ENCODE measurements around the gene UNC50.
"Not testable (repeated sequence)": the region's sequence is repeated elsewhere in the genome, so short reads cannot be mapped to it uniquely, and the experiment has no call there.

The UNC50 gene

DNA sequence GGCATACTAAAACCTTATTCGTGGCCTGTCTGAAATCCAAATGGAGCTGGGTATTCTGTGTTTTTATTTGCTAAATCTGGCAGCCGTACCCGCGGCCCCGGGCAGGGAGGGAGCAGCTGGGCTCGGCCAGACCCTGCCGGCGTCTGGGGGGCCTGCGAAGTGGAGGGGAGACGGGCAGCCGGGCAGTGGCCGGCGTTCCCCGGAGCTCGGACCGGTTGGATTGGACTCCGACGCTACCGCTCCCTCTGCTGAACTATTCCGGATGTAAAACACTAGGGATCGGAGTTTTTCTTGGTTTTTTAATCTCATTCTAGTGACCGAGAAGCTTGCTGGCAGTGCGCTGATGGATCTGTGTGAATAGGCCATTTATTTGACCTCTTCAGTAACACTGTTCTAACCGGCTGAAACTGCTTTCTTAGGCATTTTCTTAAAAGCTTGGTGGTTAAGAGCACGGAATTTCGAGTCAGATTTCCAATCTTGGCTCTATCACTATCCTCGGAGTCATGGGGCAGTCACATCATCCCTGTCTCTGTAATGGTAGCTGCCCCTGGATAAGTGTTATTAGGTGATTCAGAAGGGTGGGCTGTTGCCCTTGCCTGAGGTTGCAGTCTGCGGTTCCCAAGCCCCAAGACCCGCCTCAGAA, 694 bp downstream of the UNC50 start:
- no peak for DNase-seq (ENCODE audit: low spot score)

DNA sequence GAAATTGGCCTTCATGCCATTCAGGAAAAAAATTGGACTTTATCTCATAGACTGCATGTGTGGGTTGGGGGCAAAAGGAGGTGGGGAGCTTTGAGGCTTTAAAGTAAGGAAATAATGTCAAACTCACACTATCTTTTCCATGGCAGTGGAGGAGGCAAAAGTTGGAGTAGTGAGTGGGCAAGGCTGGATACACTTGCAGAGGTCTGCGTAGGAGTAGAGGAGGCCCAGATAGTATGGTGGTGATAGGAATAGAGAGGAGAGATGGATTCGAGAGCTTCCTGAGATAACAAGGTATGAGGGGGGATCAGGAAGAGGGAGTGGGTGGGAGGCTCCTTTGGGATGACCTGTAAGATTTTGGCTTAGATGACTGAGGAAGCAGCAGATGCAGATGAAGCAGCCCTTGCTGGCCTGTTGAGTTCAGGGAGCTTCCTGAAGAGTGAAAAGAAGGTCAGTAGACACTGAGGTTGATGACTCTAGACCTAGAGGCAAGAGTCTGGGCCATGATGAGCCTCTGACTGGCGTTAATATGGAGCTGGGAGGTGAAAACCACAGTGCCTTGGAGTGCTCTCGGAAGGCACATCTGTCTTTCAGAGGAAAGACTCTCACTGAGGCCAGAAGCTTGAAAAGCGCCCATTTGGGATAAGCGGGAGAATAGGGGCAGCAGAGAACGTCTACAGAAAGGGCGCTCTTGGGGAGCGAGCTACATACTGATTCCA, 5.8 kb downstream of the UNC50 start:
- no peak for DNase-seq (ENCODE audit: low spot score)

DNA sequence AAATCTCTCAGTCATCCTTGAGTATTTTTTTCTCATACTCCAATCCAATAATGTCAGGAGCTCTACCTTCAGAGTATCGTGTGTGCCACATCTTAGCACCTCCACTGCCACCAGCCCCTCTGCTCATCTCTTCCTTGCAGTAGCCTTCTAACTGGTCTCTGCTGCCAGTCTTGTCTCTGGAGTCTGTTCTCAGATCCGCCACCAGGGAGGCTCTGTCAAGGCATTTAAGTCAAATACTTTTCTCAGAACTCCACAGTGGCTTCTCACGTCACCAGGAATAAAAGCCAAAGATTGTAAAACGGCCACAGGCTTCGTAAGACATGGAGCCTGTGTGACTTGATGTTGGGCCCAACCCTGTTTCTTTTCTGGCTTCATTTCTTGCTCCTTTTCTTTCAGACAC, 7.1 kb downstream of the UNC50 start:
- DNase-seq (ENCODE audit: low spot score), result no peak

DNA sequence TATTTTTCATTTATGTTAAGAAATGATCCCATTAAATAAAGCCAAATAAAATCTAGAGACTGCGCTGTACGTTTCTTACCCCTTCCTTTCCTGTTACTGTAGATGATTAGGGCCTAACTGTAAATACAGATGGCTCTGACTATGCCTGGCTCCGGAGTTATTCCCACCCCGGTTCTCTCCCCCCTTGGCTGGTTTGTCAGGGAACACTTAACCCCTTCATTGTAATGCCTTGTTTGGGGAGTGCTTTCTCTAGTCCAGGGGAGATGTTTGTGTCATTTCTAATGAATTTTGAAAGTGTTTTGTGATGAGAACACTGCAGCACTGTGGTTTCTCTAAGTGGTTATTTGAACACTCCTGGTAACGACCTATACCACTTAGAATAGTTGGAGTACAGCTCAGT, 8.8 kb downstream of the UNC50 start:
- DNase-seq (ENCODE audit: low spot score), result no peak

DNA sequence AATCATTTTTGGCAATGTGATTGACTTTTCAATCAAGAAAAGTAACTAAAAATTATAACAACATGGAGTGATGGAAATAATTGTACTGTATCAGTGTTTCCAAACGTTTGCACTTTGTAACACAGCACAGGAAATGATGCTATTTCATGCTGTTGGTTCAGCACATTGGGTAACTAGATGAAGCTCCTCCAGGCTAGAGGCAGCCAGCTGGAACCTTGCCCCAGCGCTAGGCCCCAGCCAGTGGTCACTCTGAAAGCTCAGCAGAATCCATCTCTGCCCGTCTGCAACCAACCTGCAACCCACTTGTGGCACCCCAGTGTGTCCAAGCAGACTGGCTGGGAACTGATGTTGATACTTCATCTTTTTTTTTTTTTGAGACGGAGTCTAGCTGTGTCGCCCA, 15.3 kb downstream of the UNC50 start:
- no peak for DNase-seq (ENCODE audit: low spot score)

DNA sequence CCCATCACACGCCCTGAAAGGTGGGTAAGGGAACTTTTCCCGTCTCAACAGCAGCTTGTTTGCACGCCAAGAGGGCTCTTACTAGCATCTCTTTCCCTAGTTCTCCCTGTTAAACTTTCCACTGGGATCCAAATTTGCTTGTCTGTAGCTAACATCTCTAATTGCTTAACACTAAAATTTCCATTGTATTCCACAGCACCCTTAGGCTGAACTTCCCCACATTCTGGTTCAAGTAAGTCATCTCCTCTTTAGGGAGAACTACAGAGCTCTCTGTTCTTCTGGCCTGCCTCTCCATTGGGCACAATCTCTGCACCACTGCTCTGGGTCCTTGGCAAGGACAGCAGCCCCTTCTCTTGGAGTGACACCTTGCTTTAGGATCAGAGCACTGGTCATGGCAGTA, 24.0 kb downstream of the UNC50 start:
- no peak for DNase-seq (ENCODE audit: low spot score)

DNA sequence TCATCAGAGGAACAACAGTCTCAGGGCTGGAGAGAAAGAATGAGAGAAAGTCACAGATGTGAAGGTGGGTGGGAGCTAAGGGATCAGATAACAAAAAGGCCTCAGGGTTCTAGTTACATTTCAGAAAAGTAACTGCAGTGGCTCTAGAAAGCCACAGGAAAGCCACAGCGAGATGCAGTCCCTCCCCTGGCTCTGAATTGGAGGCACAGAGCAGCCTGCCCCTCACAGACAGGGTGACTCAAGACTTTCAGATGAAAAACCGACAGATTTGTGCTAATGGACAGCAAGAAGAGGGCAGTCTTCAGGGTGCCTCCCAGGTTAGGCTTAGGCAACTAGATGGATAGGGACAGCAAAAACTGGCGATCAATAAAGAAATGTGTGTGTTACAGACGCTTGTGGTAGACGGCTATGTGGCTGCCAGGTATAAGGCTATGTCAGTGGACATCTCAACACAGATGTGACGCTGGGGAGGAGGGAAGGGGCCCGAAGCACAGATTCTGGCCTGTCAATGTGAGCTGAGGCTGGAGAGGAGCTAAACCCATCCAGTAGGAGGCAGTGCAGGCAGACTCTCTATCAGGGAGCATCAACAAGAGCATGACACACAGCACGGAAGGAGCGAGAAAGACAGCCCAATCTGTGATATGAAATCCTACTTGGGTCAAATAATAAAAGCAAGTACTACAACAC, 26.2 kb downstream of the UNC50 start:
- DNase-seq (ENCODE audit: low spot score), result peak; percentile 40

DNA sequence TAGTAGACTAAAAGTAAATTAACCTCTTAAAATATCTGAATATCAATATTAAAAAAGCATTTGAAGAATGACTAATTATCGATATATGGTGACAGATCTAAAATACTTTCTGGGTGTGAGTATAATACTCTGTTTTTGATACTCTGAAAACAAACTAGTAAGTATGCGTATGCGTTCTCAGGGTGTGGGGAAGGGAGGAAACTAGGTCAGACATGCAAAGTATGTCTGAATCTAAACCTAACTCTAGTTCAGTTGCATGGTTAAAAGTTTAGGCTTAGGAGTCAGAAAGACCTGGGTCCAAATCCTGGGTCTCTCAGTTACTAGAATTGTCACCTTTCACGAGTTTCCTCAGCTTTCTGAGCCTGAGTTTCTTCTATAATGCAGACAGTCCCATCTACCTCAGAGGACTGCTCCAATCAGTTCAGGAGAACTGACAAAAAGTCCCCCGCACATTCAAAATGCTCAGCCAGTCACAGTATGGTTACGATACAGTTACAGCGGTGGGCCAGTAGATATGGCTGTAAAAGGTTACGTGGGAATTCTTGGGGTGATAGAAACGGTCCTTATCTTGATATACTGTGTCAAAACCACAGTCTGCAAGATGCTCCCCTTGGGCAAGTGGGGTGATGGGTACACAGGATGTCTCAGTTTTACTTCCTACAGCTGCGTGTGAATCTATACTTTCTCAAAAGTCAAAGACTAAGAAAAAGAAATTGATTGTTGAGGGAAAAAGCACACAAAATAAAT, 29.2 kb downstream of the UNC50 start:
- peak; percentile 71 for DNase-seq (ENCODE audit: low spot score)

DNA sequence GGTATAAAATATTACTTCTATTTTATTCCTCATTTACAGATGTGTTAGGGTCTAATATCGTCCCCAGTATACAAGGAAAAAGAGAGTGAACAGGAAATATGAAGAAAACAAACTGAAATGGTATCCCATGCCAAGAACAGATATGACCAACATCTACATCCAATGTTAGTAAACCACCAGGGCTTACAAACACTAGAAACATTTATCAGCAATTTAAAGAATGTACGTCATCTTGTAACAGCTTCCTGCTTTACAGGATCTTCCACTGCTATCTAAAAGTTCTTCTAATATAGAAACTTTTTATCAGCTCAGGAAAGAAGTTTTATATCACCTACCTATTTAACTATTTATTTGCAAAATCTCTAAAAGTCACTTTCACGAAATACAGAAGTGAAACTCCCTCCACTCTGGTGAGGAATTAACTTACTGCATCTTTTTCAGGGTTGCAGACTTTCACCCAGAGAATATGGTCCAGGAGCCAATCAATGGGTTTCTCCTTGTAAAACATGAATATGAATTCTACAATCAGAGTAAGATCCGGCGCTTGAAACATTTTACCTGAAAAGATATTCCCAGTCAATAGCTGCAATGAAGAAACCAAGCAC, 35.2 kb downstream of the UNC50 start:
- no peak for DNase-seq (ENCODE audit: low spot score)

DNA sequence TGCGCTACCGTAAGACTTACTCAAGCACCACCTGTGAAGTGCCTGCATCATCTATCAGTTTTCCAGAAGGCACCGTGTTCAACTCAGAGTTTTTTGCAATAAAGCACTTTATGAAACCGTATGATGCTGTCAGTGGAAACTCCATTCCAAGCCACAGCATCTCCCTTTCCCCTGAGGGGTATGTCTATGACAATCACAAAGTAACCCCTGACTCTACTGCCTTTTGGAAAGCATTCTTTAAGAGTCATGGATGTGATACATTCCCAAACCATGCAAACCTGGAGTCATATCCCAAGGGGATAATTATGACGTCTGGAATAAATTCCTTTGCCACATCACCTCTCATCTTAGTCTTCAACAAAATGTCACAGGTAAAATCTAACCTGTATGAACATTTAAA, 39.2 kb downstream of the UNC50 start:
- DNase-seq (ENCODE audit: low spot score), result no peak

DNA sequence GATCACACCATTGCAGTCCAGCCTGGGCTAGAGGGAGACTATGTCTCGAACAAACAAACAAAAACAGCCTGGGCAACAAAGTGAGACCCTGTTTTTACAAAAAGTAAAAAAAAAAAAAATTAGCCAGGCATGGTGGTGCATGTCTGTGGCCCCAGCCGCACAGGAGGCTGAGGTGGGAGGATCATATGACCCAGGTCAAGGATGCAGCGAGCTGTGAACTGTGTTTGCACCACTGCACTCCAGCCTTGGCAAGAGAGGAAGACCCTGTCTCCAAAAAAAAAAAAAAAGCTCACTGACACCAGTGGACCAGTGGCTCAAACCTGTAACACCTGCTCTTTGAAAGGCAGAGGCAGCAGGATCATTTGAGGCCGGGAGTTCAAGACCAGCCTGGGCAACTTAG, 40.1 kb downstream of the UNC50 start:
- DNase-seq (ENCODE audit: low spot score), result no peak

DNA sequence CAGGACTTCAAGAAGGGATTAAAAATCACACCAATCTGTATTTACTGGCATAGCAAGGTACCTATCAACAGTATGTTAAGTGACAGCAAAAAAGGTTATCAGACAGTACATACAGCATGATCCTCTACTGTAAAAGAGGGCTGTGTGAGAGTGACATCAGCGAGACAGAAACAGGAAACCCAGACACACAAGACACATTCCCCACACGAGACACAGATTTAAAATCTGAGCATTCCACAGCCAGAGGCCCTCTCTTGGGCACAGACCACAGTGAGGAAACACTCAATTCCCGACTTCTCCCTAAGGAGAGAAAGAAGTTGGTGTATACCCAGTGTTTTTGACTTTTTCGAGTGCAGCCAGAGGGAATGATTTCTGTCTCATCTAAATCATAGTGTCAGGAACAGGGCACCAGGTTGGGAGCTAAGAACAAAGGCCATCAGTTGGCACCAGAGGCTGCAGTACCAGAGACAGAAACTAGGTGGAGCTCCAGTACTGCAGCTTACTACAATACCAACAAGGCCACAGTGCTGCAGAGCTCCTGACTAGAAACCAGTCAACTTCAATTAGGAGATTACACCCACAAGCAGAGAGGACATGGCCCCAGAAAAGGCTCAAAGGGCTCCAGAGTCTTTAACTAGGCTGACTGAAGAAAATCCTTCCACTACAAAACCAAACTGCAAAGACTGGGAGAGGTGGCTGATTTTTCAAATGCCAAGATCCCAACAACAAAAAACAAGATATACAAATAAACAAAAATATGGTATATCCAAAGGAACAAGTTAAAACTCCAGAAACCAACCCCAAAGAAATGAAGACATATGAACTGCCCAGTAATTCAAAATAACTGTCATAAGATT, 41.0 kb downstream of the UNC50 start:
- DNase-seq (ENCODE audit: low spot score), result peak; percentile 89

DNA sequence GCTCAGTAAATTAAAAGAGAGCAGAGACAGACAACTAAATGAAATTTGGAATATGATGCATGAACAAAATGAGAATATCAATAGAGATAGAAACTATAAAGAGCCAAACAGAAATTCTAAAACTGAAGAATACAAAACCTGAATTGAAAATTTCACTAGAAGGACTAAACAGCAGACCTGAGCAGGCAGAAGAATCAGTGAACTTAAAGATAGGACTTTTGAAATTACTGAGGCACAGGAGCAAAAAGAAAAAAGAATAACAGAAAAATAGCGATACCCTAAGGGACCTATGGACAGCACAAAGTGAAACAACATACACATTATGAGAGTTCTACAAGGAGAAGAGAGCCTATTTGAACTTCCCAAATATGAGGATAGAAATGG, 41.6 kb downstream of the UNC50 start:
- DNase-seq (ENCODE audit: low spot score), result no peak

DNA sequence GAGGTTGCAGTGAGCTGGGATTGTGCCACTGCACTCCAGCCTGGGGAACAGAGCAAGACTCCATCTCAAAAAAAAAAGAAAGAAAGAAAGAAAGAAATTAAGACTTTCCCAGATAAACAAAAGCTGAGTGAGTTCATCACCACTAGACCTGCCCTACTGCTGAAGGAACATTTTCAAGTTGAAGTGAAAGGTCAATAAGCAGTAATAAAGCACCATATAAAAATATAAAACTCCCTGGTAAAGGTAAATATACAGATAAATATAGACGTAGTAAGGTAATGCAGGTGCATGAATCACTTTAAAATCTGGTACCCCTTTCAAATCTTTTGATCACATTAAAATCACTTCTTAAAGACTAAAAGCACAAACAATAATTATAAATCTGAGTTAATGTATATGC, 42.6 kb downstream of the UNC50 start:
- DNase-seq (ENCODE audit: low spot score), result no peak

DNA sequence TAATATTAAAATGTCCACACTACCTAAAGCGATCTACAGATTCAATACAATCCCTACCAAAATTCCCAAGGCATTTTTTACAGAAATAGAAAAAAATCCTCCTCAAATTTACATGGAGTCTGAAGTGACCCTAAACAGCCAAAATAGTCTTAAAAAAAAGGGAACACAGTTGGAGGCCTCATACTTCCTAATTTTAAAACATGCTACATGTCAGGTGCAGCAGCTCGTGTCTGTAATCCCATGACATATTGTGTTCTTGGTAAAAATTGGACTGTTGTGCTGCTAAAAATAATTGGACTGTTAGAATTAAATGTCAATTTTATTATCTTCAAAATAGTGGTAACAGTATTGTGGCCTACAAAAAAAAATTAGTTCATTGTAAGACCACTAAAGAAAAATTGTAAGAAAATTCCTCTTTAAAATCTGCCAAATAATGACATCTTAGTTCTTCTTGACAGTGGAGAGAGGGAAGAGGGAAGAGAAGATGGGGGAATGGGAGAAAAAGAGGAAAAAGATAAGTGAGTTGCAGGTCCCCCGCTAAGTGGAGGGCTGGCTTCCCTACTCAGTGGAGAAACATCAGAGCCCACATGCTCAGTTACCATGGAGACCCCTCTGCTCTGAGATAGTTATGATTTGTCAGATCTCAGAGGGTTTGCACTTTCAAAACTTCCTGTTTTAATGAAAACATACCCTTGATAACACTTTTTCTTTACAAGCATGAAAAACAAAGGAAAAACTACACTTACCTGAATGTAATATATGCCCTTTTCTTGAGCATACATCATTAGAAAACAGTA, 46.5 kb downstream of the UNC50 start:
- DNase-seq (ENCODE audit: low spot score), result no peak

DNA sequence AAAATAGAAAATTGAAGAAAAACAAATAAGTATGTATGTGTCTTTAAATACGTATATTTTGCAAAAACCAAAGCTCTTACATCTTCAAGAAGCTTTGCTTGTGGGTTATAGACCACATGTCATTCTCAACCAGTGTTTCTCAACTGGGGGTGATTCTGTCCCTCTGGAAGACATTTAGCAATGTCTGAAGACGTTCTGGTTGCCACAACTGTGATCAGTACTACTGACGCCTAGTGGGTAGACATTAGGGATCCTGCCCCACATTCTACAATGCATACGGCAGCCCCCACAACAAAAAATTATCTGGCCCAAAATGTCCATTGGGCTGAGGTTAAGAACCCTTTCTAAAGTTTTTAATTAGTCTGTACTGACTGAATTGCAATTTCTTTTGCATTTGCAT, 48.4 kb downstream of the UNC50 start:
- no peak for DNase-seq (ENCODE audit: low spot score)

DNA sequence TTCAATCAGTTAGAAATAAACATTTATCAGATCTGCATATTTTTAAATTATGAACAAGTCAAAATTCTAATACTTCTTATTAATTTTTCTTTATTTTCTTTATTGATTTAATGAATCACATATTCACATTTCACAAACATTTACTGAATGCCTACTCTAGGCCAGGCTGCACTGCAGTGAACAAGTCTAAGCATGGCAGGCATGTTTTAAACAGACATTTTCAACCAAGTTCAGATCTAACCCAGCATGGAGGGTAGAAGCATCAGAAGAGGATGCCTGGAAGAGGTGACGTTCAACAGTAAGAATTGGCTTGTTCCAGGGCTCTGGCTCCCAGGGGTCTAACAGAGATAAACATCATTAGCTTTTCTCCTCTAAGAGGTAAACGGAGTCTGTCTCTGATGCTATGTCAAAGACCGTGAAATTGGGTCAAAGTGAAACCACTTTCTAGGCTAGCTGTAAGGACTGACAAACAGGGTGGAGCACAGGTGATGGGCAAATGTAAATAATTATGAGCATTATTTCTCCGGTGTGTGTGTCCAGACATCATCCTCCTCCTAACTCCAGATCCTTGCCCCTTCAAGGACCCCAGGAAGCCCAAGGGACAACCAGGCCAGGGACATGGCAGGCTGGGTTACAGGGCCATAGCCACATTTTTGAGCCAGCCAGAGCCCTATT, 50.6 kb downstream of the UNC50 start:
- DNase-seq (ENCODE audit: low spot score), result peak; percentile 27

DNA sequence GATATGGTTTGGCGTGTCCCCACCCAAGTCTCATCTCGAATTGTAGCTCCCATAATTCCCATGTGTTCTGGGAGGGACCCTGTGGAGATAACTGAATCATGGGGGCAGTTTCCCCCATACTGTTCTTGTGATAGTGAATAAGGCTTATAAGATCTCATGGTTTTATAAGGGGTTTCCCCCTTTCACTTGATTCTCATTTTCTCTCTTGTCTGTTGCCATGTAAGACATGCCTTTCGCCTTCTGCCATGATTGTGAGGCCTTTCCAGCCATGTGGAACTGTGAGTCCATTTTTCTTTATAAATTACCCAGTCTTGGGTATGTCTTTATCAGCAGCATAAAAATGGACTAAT, 51.1 kb downstream of the UNC50 start:
- DNase-seq (ENCODE audit: low spot score), result not testable (repeated sequence)

DNA sequence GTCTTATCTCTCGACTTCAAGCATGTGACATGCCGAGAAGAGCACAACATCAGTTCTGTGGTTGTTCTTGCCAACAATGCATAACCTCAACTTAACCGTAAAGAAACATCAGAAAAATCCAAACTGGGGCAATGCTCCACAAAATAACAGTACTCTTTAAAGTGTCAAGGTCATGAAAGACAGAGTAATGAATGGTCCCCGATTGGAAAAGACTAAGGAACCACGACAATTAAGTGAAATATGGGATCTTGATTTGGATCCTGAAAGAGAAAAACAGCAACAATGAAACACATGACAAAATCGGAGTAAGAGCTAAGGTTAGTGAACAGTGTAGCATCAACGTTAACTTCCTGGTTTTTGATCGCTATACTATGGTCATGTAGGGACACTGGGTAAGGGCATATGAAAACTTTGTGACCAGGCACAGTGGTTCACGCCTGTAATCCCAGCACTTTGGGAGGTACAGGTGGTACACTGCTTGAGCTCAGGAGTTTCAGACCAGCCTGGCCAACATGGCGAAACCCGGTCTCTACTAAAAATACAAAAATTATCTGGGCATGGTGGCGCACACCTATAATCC, 55.2 kb downstream of the UNC50 start:
- DNase-seq (ENCODE audit: low spot score), result peak; percentile 37

DNA sequence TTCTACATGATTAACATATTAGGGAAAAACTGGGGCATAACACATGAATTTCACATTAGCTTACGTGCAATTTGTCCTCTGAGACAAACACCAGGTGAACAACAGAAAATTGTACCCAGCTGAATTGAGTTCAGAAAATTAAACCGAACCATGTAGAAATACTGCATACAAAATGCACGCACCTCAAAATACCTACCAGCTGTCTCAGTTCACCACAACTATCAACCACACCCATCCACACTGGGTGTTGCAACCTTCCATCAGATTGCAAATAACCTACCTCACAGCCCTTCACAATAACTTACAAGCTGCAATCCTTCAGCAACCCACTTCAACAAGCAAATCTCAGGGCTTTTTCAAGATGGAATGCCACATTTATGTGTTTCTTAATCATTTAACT, 55.9 kb downstream of the UNC50 start:
- peak; percentile 60 for DNase-seq (ENCODE audit: low spot score)
